HL-60/S4 treated with phorbol 12-myristate 13-acetate at 8.2 ng/mL for 4 days and 3 days (cell line): Measurements from ENCODE around the gene SOX1.

Source experiments
- in situ Hi-C: fragments of 300-500 bp; cut with MboI; formaldehyde crosslinking; loops from 2 replicates; pipeline ENCODE4 v1.15.0; 2022; ENCODE audit warnings: low sequenced_read_pairs

The SOX1 gene

DNA sequence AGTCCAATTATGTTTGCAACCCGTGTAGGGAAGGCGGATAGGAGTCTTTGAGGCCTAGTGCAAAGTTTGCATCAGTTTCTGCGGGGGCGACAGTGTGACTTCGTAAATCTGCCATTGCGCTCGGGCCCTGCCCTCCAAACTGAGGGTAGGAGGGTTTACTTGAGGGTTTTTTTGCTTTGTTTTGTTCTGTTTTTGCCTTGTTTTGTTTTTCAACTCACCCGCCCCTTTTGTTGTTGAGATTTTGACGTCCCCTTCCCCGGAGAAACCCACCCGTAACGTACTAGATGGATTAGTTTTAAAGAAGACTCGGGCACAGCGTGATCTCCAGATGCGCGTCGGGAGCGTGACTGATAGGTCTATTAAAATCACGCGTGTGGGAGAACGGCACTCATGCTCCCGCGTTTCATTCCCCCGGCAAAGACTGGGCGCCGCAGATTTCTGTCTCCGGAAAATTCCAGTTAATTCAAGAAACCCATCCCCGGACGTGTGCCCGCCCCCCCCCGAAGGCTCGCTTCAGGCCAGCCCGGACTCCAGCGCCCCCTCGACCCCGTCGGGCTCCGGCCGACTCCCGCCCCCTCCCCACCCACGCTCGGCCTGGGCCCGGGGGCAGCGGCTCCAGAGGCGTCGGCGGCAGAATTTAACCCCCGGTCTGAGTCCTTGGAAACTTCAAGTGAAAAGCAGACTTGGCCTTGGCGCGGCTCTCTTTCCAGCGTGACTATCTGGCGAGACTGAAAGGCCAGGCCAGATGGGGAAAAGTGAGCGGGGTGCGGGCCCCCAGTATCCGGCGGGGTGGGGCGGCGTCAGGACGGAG is 5.0 kb downstream of the SOX1 start:
- in situ Hi-C loops, result no loop called here

DNA sequence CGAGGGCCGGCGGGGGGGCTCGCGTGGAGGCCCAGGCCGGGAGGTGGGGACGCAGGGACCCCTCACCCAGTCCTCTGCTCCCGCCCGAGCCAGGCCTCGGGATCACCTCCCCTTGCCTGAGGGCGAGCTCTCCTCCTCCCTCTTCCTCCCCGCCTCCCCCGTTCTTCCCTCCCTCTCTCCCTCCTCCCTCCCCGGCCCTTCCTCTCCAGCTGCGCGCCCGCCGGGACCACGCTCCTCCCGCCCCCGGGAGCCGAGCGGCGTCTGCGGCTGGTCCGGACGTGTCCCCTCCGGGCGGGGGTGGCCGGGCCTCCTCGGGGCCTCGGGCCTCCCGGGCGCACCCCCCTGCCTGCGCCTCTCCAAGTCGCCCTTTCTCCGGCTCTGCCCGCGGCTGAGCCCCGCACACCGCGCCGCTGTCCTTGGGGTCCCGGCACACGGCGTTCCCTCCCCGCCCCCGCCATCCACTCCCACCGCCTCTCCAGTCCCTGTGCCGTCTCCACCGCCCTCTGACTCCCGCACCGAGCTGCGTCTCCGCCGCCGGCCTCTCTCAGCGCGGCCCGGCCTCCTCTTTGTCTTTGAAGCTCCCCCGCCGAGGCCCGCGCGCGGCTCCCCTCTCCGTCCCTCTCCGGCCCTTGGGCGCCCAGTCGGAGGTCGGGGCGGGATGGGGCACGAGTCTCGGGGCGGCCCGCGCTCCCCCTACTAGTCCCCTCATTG is 5.7 kb downstream of the SOX1 start:
- in situ Hi-C loops, result no loop called here

DNA sequence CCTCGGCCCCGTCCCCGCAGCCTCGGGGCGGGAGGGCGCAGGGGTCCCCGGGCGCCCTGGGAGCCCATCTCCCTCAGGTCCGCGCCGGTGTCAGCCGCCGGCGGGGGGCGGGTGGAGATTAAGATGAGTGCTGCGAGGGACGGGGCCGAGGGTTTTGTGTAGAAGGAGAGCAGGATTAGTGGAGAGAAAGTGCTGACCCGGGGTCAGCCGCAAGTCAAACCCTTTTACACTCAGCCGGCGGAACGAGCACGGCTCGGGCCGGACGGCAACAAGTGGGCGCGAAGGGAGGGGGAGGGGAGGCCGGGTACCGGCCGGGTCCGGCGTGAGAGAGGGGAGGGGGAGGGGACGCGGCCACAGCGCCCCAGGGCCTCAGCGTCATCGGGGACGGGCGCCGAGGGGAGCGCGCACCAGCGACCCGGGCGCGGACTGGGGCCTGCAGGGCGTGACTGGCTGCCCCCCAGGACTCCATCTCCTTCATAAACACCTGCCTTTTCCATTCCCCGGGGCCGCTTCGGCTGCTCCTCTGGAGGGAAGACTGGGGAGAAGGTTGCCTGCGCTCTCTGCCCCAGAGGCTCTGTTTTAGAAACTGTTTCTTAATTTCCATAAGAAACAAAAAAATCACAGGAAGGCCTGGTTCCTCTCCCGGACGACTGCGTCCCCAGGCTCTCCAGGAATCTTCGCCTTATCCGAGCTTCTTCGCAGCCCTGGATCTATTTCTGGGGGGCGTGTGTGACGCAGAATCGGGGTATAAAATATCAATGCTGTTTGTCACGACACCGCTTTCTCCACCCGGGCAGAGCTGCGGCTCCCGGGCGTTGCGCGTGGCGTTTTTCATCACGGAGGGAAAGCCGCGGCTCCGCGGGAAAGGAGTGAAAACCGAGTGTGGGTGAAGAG is 6.5 kb downstream of the SOX1 start:
- in situ Hi-C loops, result no loop called here

DNA sequence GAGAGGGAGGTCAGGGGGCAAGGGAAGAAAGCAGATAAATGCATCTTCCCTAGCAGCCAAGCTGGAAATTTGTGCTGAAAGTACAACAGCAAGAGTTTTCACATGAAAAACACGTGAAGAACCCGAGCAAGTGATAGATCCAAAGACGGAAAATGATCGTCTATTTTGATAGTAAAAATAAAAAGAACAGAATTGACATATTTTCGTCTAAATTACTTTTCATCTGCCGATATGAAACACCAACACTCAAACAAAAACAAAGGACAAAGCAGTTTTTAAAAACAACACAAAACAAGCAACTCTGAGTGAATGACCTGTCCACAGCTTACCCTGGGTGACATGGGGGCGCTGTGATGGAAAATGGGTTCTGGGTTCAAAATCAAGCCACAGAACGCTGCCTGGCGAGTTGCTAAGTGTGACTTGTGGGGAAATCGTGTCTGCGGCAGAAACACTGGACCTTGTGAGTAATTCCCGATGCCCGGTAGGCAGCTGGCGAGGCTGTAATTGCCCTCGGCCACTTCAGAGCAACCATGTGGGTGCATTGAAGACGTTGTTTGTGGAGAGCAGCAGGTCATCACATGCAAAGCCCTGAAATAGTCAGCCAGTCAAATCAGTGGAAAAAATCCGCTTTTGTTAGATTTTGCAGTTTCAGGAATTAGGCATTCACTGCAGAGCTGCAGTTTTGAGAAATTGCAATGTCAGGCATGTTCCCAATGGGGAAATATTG is 7.4 kb downstream of the SOX1 start:
- in situ Hi-C loops, result no loop called here

DNA sequence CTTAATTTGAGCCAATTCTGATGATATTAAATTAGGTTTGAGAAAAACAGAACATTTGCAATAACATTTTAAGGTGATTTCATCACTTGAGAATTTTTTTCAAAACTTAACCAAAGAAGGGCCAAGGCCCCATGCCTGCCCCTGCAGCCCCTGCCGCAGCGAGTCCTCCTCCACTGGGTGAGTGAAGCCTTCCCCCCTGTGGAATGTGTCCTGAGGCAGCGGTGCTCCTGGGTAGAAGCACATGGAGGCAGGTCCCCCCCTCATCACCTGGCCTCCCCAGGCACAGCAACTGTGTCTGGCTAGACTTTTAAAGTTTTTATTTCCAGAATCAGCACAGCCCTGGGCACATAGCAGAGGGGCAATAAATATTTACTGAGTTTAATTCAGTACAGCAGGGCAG is 10.8 kb downstream of the SOX1 start:
- in situ Hi-C loops, result no loop called here

DNA sequence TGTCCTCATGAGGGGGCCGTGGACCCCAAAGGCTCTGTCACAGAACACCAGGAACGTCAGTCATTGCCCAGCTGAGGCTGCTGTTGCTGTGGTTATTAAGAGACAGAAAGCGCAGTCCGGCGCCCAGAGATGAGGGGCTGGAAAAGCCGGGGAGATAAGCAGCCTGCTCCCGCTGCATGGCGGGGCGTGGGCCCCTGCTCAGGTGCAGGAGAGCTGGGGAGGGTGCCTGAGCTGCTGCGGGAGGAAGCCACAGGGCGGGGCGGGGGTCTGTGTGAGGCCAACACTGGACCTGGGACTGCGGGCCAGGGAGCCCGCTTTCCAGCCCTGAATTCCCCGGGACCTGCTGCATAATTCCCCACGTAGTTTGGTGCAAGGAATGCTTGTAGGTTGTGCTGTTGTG is 11.3 kb downstream of the SOX1 start:
- in situ Hi-C loops, result no loop called here

DNA sequence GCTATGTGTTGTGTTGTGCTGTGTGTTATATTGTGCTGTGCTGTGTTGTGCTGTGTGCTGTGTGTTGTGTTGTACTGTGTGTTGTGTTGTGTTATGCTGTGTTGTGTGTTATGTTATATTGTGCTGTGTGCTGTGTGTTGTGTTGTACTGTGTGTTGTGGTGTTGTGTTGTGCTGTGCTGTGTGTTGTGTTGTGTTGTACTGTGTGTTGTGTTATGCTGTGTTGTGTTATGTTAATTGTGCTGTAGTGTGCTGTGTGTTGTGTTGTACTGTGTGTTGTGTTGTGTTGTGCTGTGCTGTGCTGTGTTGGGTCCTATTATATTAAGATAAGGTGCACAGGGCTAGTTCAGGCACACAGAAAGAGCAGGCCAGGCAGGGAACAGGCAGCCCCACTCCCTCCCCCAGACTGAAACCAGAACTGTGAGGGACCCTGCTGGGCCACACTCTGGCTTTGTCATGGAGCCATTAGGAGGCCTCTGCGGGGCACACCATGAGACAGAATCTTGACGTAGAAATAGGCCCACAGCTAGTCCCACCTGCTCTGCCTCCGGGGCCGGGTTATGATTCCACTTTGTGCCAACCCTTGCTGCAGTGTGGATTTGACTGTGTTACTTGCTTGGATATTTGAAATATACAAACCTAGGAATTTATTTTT is 12.1 kb downstream of the SOX1 start:
- in situ Hi-C loops, result no loop called here

DNA sequence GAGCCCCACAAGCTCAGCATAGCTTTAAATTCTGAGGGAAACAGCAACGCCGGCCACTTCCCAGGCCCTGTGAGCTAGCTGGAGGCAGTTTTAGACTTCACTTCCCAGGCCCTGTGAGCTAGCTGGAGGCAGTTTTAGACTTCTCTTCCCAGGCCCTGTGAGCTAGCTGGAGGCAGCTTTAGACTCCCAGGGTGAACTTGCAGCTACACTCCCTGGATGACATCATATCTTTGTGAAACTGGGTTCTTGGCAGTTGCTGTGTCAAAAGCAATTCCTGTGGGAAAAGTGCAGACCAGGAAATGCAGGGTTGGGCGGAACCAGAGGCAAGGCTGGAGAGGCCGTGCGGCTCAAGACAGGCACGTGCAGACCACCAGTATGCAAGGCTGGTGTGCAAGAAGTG is 12.7 kb downstream of the SOX1 start:
- in situ Hi-C loops, result no loop called here

DNA sequence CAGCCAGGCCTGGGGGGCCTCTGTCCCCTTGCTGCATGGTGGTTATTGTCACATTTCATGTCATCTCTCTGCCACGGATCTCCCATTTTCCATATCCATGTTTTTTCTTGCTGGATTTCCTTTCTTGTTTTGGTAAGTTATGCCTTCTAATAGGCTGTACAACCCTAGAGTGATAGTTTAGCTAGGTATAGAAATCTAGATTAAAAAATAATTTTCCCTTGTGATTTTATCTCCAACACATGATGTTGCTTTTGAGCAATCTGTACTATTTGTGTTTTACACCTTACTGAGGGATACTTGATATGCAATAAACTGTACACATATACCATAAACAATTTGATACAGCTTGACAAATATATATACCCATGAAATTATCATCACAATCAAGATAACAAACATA is 17.0 kb downstream of the SOX1 start:
- in situ Hi-C loops, result no loop called here

DNA sequence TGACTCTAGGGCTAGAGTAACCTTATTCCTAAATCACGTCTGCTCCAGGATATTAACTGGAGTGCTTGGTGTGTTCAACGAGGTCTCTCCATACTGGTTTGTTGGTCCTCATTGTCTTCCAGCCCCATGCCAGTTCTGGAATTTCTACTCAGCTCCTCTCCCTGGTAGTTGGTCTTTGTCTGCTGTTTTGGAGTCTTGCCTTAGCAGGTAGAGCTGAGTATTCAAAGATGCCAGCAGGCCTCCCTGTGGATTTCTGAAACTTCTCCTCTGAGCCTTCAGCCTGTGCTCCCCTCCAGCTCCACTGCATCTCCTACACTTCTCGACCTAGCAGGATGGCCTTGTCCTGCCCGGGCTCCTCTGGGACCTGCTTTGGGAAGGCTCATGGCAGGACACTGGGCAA is 25.5 kb downstream of the SOX1 start:
- in situ Hi-C loops, result no loop called here

DNA sequence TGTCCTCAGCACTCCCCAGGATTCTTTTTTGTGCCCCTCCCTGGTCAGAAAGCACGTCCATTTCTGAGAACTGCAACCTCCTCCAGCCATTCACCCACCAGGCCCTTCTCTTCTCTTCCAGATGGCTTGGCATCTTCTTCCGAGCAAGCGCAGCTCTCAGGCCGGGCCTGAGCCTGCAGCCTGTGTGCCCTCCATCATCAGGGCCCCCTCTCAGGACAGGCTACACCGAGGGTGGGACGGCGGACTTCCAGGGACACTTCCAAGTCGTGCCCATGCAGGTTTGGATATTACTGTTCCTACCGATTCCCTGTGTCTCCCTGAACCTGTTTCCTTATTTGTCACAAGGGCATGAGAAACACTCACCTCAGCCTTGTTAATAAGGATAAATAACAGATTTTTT is 28.4 kb downstream of the SOX1 start:
- in situ Hi-C loops, result no loop called here

DNA sequence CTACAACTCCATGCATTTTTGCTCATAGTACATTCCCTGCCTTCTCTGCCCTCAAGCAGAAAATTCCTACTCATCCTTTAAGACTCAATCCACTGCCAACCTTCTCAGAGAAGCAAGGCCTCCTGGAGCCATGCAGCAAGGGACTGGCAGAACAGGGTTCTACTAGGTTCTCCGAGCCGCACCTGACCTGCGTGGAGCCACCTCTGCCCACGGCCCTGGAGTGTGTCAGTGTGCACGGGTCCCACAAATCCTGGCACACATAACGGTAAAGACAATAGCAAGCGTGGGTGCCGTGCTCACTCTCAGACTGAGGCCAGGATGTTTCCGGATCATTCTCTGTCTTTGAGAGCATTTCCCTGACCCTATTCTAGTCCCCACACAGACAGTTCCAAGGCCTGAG is 30.0 kb downstream of the SOX1 start:
- in situ Hi-C loops, result no loop called here

DNA sequence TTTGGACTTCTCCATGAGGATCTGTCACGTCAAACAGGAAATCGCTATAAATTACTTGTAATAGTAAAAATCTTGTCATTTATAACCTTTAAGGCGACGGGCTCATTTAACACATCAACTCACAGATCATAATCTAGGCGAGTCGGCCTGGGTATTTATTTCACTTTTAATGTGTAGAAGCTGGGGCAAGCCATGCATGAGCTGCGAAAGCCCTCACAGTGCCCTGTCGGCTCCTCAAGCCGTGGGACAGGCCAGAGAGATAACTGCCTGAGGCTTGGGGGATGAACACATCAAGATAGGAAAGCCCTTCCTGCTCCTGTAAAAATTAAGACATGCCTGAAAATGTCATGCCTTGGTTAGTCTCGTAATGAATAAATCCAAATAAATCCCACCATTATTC is 30.8 kb downstream of the SOX1 start:
- in situ Hi-C loops, result no loop called here

DNA sequence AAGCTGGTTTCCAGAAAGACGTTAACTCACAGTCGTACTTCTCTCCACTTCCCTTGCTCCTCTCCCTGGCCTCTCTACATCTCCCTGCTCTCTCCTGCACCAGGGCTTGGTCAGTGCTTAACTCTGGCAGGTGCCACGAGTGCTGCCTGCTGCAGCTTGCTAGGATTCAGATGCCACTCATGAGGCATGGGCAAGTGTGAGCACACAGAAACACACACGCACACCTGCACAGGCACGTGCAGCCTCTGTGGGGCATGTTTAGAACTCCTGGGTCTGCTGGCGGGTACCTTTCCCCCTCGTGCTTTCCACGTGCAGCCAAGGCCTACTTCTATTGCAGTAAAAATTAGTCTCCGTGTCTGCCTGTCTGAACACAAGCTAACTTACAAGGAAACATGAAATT is 31.8 kb downstream of the SOX1 start:
- in situ Hi-C loops, result no loop called here

DNA sequence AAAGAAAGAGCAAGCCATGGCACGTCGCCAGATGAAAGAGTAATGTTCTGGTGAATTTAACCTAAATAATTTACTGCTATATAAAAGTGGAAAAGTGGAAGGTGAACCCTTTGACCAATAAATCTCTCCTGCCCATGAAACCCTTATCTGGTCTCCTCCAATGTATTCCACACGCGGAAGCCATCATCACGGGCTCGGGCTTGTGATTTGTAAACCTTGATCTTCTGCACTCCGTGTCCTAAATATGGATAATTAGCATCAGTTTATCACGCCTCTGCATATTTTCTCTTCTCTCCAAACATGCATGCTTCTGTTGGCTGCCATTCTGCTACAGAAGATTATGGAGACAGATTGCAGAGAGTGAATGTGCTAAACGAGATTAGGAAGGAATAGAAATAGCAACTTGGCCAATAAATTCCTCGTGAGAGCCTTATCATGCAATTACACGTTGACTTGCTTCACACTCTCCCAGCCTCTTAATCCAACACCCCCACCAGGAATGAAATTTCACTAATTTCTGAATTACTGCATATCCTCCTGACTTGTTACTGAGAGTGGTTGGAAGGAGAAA is 34.5 kb downstream of the SOX1 start:
- in situ Hi-C loops, result no loop called here

DNA sequence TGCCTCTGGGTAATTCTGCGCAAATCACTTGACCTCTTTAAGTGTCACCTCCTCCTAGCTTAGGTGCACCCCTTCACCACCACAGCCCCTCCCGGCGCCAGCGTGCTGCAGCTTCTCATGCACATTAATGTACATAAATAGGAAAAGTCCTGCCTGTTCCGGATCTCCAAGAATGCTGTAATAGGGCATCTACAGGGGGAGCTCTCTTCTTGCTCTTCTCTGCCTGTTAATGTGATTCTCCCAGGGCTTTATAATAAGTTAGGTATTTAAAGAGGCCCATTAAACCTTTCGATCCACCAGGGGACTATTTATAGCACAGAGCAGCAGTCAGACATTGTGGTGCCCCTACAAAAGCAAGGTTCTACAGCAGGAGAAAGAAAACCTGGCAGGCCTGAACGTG is 35.3 kb downstream of the SOX1 start:
- in situ Hi-C loops, result no loop called here

DNA sequence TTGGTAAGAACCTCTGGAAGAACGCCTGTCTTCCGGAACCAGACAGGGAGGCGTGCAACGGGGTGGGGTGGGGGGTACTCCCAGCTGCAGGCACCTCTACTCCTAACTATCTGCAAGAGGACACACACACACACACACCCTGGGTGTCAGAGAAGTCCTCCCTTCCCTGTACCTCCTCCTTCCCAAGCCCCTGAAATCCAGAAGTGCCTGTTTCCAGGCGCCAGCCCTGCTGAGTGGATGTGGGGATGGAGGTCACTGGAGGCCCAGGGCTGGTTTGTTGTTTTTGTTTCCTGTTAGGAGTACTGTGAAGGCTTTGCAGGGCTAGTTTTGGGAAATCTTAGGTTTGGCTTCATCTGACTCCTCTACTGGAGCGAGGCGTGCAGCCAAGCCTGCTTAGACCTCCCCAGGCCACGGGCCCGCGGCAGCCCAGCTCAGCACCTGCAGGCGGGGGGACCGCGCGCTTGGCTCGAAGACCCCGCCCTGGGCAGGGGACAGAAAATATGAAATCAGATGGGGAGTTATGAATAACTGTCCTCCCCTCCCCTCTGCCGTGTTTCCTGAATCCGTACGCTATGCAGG is 36.4 kb downstream of the SOX1 start:
- in situ Hi-C loops, result no loop called here

DNA sequence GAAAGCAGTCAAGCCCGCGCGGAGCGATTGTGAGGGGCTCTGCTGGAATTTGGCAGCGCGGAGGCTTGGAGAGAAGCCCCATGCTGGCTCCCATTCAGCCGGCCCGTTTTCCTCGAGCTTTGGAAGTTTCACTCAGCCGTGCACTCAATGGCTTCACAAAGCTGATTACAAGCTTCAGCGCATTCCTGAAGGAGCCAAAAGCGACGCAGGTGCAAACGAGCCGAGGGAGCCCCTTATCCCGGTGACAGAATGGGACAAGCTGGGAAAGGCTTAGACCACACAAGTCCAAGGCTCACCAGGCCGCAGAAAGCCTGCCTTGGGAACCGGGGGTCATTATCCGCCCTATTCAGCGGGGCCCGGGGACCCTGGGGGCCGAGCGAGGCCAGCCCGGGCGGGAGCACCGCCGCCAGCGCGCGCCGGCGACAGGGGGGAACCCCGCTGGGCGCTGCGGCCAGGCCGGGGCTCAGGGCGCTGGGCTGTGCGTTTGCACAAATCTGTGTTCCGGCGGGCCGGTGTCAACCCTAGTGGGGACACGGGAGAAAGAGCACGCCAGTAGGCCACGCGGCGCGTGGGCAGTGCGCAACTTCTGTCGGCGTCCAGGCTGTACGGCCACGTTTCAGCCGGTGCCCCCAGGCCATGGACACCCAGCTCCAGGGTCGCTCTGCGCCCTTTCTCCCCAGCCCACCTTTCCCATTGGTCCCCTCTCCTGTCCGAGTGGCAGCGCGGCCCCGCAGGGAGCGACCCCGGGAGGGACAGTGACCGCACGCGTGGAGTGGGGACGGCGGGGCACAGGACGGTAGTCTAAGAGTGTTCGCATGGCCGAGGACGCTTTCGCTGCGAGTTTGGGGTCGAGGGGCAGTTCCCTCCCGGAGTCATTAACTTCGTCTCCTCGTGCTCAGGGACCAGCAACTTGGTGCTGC is 37.3 kb downstream of the SOX1 start:
- in situ Hi-C loops, result no loop called here

DNA sequence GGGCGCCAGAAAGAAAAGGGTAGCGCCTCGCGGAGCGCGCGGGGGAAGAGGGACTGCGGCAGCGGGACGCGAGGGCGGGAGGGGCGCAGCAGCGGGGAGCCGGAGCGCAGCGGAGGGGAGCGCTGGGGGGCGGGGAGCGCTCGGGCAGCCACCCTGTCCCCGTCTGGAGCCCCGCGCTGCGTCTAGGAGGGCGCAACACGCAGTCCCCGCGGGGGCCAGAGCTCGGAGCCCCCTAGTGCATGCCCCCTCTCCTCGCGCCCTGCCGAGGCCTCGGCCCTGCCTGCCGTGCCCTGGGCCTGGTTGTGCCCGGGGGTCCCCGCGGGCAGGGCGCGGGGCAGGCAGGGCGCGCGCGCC is 37.9 kb downstream of the SOX1 start:
- in situ Hi-C loops, result no loop called here
